Esophagus muscularis mucosa (tissue), 4 donors: ENCODE data around the gene SLC2A1. TPM values are rescaled to one million over a fixed set of nuclear protein-coding genes. Genes with fewer than 3 reads are reported as not detected.
A peak's percentile ranks its signal among the peaks of the same experiment; 100 is the strongest.

ENCODE experiments used
- DNase-seq: peaks from one replicate; pipeline ENCODE4 v3.0.0-alpha.2; 2017; ENCODE audit errors: extremely low spot score
- H3K27ac ChIP-seq, 4 donors: fragments of 200-600 bp; sonication (generic); replicated peaks in 1 of 4; 1 replicate in 3 of 4; 2 replicates in 1 of 4; pipeline ENCODE4 v1.5.1; 2016 to 2019; ENCODE audit warnings: mild to moderate bottlenecking in 1 of 4
- H3K27me3 ChIP-seq, 4 donors: fragments of 200-600 bp; sonication (generic); one replicate each; pipeline versions ENCODE4 v1.5.1 to v1.6.0; 2016 to 2019
- H3K36me3 ChIP-seq, 4 donors: fragments of 200-600 bp; sonication (generic); one replicate each; pipeline ENCODE4 v1.5.1; 2016 to 2019
- H3K4me1 ChIP-seq, 4 donors: fragments of 200-600 bp; sonication (generic); one replicate each; pipeline ENCODE4 v1.5.1; 2016 to 2019
- H3K4me3 ChIP-seq, 4 donors: fragments of 200-600 bp; sonication (generic); 1 replicate in 2 of 4; 2 replicates in 2 of 4; pipeline ENCODE4 v1.5.1; 2016 to 2019; ENCODE audit warnings: mild to moderate bottlenecking in 4 of 4, moderate library complexity in 1 of 4
- H3K9me3 ChIP-seq, 4 donors: fragments of 200-600 bp; sonication (generic); 1 replicate in 3 of 4; 2 replicates in 1 of 4; pipeline ENCODE4 v1.5.1; 2016 to 2019
- CTCF ChIP-seq, 3 experiments: fragments of 200-600 bp in 2 of 3; fragments of 450-650 bp in 1 of 3; sonication (generic) in 2 of 3; IDR thresholded peaks; one replicate each; pipeline ENCODE4 v1.5.1; 2017 to 2019; ENCODE audit warnings: antibody characterized with exemption in 3 of 3, mild to moderate bottlenecking in 2 of 3, moderate library complexity in 1 of 3
- EP300 ChIP-seq: sonication (generic); formaldehyde crosslinking; IDR thresholded peaks from one replicate; pipeline ENCODE4 v1.6.1; 2017; ENCODE audit warnings: antibody characterized with exemption
- POLR2A ChIP-seq: fragments of 450-650 bp; IDR thresholded peaks from one replicate; pipeline ENCODE4 v1.6.1; 2017; ENCODE audit warnings: antibody characterized with exemption, moderate library complexity, mild to moderate bottlenecking, low read depth
- POLR2AphosphoS5 ChIP-seq, 2 donors: sonication (generic); formaldehyde crosslinking; IDR thresholded peaks; one replicate each; pipeline ENCODE4 v1.6.1; 2017; ENCODE audit warnings: antibody characterized with exemption in 2 of 2
- WGBS: methylation state at CpG from one replicate; pipeline ENCODE4 v1.1.5; 2018; 5-methylcytosine and 5-hydroxymethylcytosine counted together
- intact Hi-C: fragments of 100-400 bp; cut with DNase I; formaldehyde crosslinking; loops from one replicate; pipeline ENCODE4 v1.15.1; 2023
- total RNA-seq, 4 donors: library from RNA; depleted of rRNA; stranded (reverse); fragments of >200 nt; gene quantifications; one replicate each; pipeline versions ENCODE4 v1.1.0 to v1.2.1, GENCODE V29; 2016

Gene SLC2A1
- total RNA-seq, 4 donors from 2014 or later, result 17.4 to 63.6 (median 31.8) TPM

- H3K4me3 ChIP-seq, result no peak overlapping the region
- H3K27ac ChIP-seq, result peak overlapping the region; percentile 78 to 97 (median 88)
- intact Hi-C loops, result no loop called here
- no peaks in the 10 kb centered on the region for H3K36me3 ChIP-seq
- H3K4me1 ChIP-seq, result peaks cover 27 to 64% (median 55%) of the 10 kb centered on the region in 4 donors
- no peaks in the 10 kb centered on the region for H3K27me3 ChIP-seq
- no peak for DNase-seq
- 91% methylated on average over 8 of the region's 9 CpGs for WGBS
- TF ChIP-seq EP300 (no peak), CTCF (IDR thresholded peaks at IDR 0.05) (no peak), POLR2AphosphoS5 (IDR thresholded peaks at IDR 0.05) (no peak), POLR2A (no peak)
- H3K9me3 ChIP-seq, result no peaks in the 10 kb centered on the region
Observed at GRCh38 chr1:42960566-42961311, 2.1 kb upstream of the SLC2A1 start.

- no peaks in the 10 kb centered on the region for H3K9me3 ChIP-seq
- 77% methylated on average over 1 of the region's 1 CpG for WGBS
- TF ChIP-seq POLR2AphosphoS5 (IDR thresholded peaks at IDR 0.05) (no peak), EP300 (no peak), CTCF (IDR thresholded peaks at IDR 0.05) (no peak), POLR2A (no peak)
- peaks cover 27 to 70% (median 55%) of the 10 kb centered on the region in 4 donors for H3K4me1 ChIP-seq
- peak overlapping the region in 2 of 4 donors; percentile 68 to 90 for H3K4me3 ChIP-seq
- H3K27ac ChIP-seq, result peak overlapping the region in 2 of 4 donors; percentile 97
- no peaks in the 10 kb centered on the region for H3K36me3 ChIP-seq
- DNase-seq, result no peak
- no peaks in the 10 kb centered on the region for H3K27me3 ChIP-seq
- intact Hi-C loops, result no loop called here
Observed at GRCh38 chr1:42960122-42960390, 1.4 kb upstream of the SLC2A1 start.

GRCh38 chr1:42957880-42958487 is 684 bp downstream of the SLC2A1 start:
- under 1% methylated on average over 19 of the region's 72 CpGs for whole genome bisulfite sequencing
- Histone ChIP-seq H3K27me3 (no peaks in the 10 kb centered on the region), H3K36me3 (peaks cover 0 to 6% (median 0%) of the 10 kb centered on the region in 4 donors), H3K4me3 (peak overlapping the region; percentile 68 to 95 (median 80)), H3K4me1 (peaks cover 30 to 72% (median 48%) of the 10 kb centered on the region in 4 donors), H3K9me3 (no peaks in the 10 kb centered on the region), H3K27ac (peak overlapping the region; percentile 89 to 97 (median 96))
- intact Hi-C loops, result loop anchor here (2.0 kb wide), 1 partner anchor 33 kb away; no protein-coding TSS in a partner anchor
- TF ChIP-seq POLR2A, result no peak
- TF ChIP-seq CTCF (IDR thresholded peaks at IDR 0.05), result peak in 1 of 3 experiments; percentile 6
- no peak for TF ChIP-seq EP300
- TF ChIP-seq POLR2AphosphoS5 (IDR thresholded peaks at IDR 0.05), result peak; percentile 10 to 17
- DNase-seq, result no peak

GRCh38 chr1:42957229-42957879 is 1.3 kb downstream of the SLC2A1 start:
- peak overlapping the region; percentile 68 to 95 (median 80) for H3K4me3 ChIP-seq
- intact Hi-C loops, result loop anchor here (2.0 kb wide), 1 partner anchor 33 kb away; no protein-coding TSS in a partner anchor
- 44% methylated on average over 25 of the region's 26 CpGs for WGBS
- no peaks in the 10 kb centered on the region for H3K27me3 ChIP-seq
- peaks cover 26 to 71% (median 46%) of the 10 kb centered on the region in 4 donors for H3K4me1 ChIP-seq
- peak overlapping the region; percentile 89 to 97 (median 96) for H3K27ac ChIP-seq
- TF ChIP-seq POLR2A, result no peak
- no peak for TF ChIP-seq CTCF (IDR thresholded peaks at IDR 0.05)
- TF ChIP-seq EP300, result no peak
- no peak for TF ChIP-seq POLR2AphosphoS5 (IDR thresholded peaks at IDR 0.05)
- DNase-seq, result no peak
- H3K9me3 ChIP-seq, result no peaks in the 10 kb centered on the region
- H3K36me3 ChIP-seq, result peaks cover 0 to 6% (median 1%) of the 10 kb centered on the region in 4 donors
